Ishikawa (cell line): ENCODE data around the gene DGAT2L6.

ENCODE experiments used
- EP300 ChIP-seq: IDR thresholded peaks from 2 replicates; pipeline ENCODE4 v1.6.1; 2012; ENCODE audit warnings: borderline replicate concordance
- REST ChIP-seq: IDR thresholded peaks from 2 replicates; pipeline ENCODE4 v1.6.1; 2012; ENCODE audit warnings: low read depth, mild to moderate bottlenecking
- YY1 ChIP-seq: IDR thresholded peaks from 2 replicates; pipeline ENCODE4 v1.6.1; 2012; ENCODE audit warnings: low read depth

- TF ChIP-seq REST = no peak
- TF ChIP-seq EP300 = no peak
- TF ChIP-seq YY1 = no peak
These were observed 67.6 kb downstream of the DGAT2L6 start for GRCh38 chrX:70244881-70245280.
